Measurements from ENCODE around the gene LECT2.

Gene LECT2

GRCh38 chr5:135976216-135976615 is 21.4 kb upstream of the LECT2 start:
- no peaks in the 10 kb centered on the region for H3K27me3 ChIP-seq (ENCODE audit: insufficient read depth, low read depth)
- no peaks in the 10 kb centered on the region for H3K36me3 ChIP-seq (ENCODE audit: insufficient read depth)
- no peak overlapping the region for H3K4me2 ChIP-seq
- no peaks in the 10 kb centered on the region for H3K4me1 ChIP-seq (ENCODE audit: low read depth, poor library complexity, severe bottlenecking)
- H3K9ac ChIP-seq: no peak overlapping the region
- H2AFZ ChIP-seq (ENCODE audit: low read depth): no peak overlapping the region
- H3K79me2 ChIP-seq (ENCODE audit: insufficient read depth, low read depth): no peaks in the 10 kb centered on the region
- H3K27ac ChIP-seq: no peak overlapping the region
- H4K20me1 ChIP-seq (ENCODE audit: insufficient read depth): no peaks in the 10 kb centered on the region
- no peak for TF ChIP-seq CTCF (conservative IDR thresholded peaks at IDR 0.05; ENCODE audit: low read depth, low read length)
- no peak overlapping the region for H3K4me3 ChIP-seq (IDR thresholded peaks at IDR 0.05; ENCODE audit: insufficient read depth, low read depth, low read length)

- H3K36me3 ChIP-seq (ENCODE audit: insufficient read depth): no peaks in the 10 kb centered on the region
- no peaks in the 10 kb centered on the region for H3K4me1 ChIP-seq (ENCODE audit: low read depth, poor library complexity, severe bottlenecking)
- no peak overlapping the region for H3K9ac ChIP-seq
- H3K4me2 ChIP-seq: no peak overlapping the region
- no peaks in the 10 kb centered on the region for H4K20me1 ChIP-seq (ENCODE audit: insufficient read depth)
- no peak overlapping the region for H3K27ac ChIP-seq
- no peaks in the 10 kb centered on the region for H3K27me3 ChIP-seq (ENCODE audit: insufficient read depth, low read depth)
- no peak overlapping the region for H3K4me3 ChIP-seq (IDR thresholded peaks at IDR 0.05; ENCODE audit: insufficient read depth, low read depth, low read length)
- no peaks in the 10 kb centered on the region for H3K79me2 ChIP-seq (ENCODE audit: insufficient read depth, low read depth)
- TF ChIP-seq CTCF (conservative IDR thresholded peaks at IDR 0.05; ENCODE audit: low read depth, low read length): no peak
- H2AFZ ChIP-seq (ENCODE audit: low read depth): no peak overlapping the region
Measured at GRCh38 chr5:135975122-135975521, 20.3 kb upstream of the LECT2 start.

GRCh38 chr5:135974021-135974600 is 19.3 kb upstream of the LECT2 start:
- H3K4me1 ChIP-seq (ENCODE audit: low read depth, poor library complexity, severe bottlenecking): no peaks in the 10 kb centered on the region
- H3K79me2 ChIP-seq (ENCODE audit: insufficient read depth, low read depth): no peaks in the 10 kb centered on the region
- H3K4me3 ChIP-seq (IDR thresholded peaks at IDR 0.05; ENCODE audit: insufficient read depth, low read depth, low read length): no peak overlapping the region
- H3K36me3 ChIP-seq (ENCODE audit: insufficient read depth): no peaks in the 10 kb centered on the region
- H4K20me1 ChIP-seq (ENCODE audit: insufficient read depth): no peaks in the 10 kb centered on the region
- TF ChIP-seq CTCF (conservative IDR thresholded peaks at IDR 0.05; ENCODE audit: low read depth, low read length): no peak
- H3K27me3 ChIP-seq (ENCODE audit: insufficient read depth, low read depth): no peaks in the 10 kb centered on the region
- H3K4me2 ChIP-seq: no peak overlapping the region
- no peak overlapping the region for H2AFZ ChIP-seq (ENCODE audit: low read depth)
- no peak overlapping the region for H3K9ac ChIP-seq
- H3K27ac ChIP-seq: no peak overlapping the region

GRCh38 chr5:135973323-135974020 is 18.7 kb upstream of the LECT2 start:
- no peak overlapping the region for H3K4me3 ChIP-seq (IDR thresholded peaks at IDR 0.05; ENCODE audit: insufficient read depth, low read depth, low read length)
- no peak overlapping the region for H3K9ac ChIP-seq
- H3K4me2 ChIP-seq: no peak overlapping the region
- TF ChIP-seq CTCF (conservative IDR thresholded peaks at IDR 0.05; ENCODE audit: low read depth, low read length): no peak
- H3K79me2 ChIP-seq (ENCODE audit: insufficient read depth, low read depth): no peaks in the 10 kb centered on the region
- no peak overlapping the region for H3K27ac ChIP-seq
- H2AFZ ChIP-seq (ENCODE audit: low read depth): no peak overlapping the region
- no peaks in the 10 kb centered on the region for H3K4me1 ChIP-seq (ENCODE audit: low read depth, poor library complexity, severe bottlenecking)
- H3K36me3 ChIP-seq (ENCODE audit: insufficient read depth): no peaks in the 10 kb centered on the region
- H4K20me1 ChIP-seq (ENCODE audit: insufficient read depth): no peaks in the 10 kb centered on the region
- H3K27me3 ChIP-seq (ENCODE audit: insufficient read depth, low read depth): no peaks in the 10 kb centered on the region
